HepG2 (cell line): Measurements from ENCODE around the gene UBE2S. TPM values are rescaled to one million over a fixed set of nuclear protein-coding genes. Genes with fewer than 3 reads are reported as not detected.

Experiments
- ATAC-seq: fragments of 200-7000 bp; cut with Tn5 transposase; 3 replicates; pipeline ENCODE4 v1.9.1; 2020; ENCODE audit warnings: mild to moderate bottlenecking, moderate library complexity
- BruUV-seq: library from RNA; stranded (reverse); fragments of 400-500 nt; replicated peaks from 2 replicates; lab custom pipeline; 2021; lab: Mats Ljungman, UMichigan
- CTCF ChIA-PET: fragments of 300-600 bp; formaldehyde crosslinking; extraction: SDS; loops from one replicate; lab custom pipeline; 2021; ENCODE audit warnings: low total read pairs, inconsistent platforms, low intra/inter-chr PET ratio; lab: Yijun Ruan, JAX
- POLR2A ChIA-PET: fragments of 350-600 bp; sonication (Branson Sonifier 250); formaldehyde crosslinking; loops from one replicate; lab custom pipeline; 2020; ENCODE audit warnings: antibody characterized with exemption, inconsistent platforms; lab: Yijun Ruan, JAX
- DNase-seq: peaks from one replicate; pipeline ENCODE4 v3.0.0-alpha.2; 2015; ENCODE audit warnings: low spot score
- FAIRE-seq: peaks from 3 replicates; lab custom pipeline; 2011; peaks lifted over from hg19 to GRCh38; lab: Jason Lieb, UNC
- H2AFZ ChIP-seq: one replicate; pipeline ENCODE4 v1.6.1; 2011; ENCODE audit warnings: low read length, inconsistent platforms
- H3K27ac ChIP-seq: fragments of 300-600 bp; 3 replicates; pipeline ENCODE4 v1.8.0; 2011; ENCODE audit warnings: mixed run types, mild to moderate bottlenecking, mixed read lengths, low read length, inconsistent platforms; ENCODE audit not compliant: insufficient read depth; ENCODE audit errors: extremely low read length
- H3K27me3 ChIP-seq, 2 experiments: fragments of 200-600 bp in 1 of 2; 2 replicates in 1 of 2; 3 replicates in 1 of 2; pipeline versions ENCODE4 v1.6.0 to v1.8.0; 2011; ENCODE audit warnings: low read length in 2 of 2, mild to moderate bottlenecking in 2 of 2, moderate library complexity in 2 of 2, inconsistent platforms in 1 of 2; ENCODE audit not compliant: insufficient read depth in 2 of 2, control insufficient read depth in 1 of 2
- H3K36me3 ChIP-seq, 2 experiments: fragments of 200-600 bp in 1 of 2; replicated peaks in 1 of 2; 2 replicates in 1 of 2; 3 replicates in 1 of 2; pipeline versions ENCODE4 v1.5.1 to v1.8.0; 2011; ENCODE audit warnings: low read length in 2 of 2, inconsistent platforms in 1 of 2; ENCODE audit not compliant: insufficient read depth in 2 of 2, control insufficient read depth in 1 of 2
- H3K4me1 ChIP-seq: 2 replicates; pipeline ENCODE4 v1.5.1; 2012; ENCODE audit warnings: low read length, inconsistent platforms; ENCODE audit not compliant: insufficient read depth
- H3K4me2 ChIP-seq: 2 replicates; pipeline ENCODE4 v1.6.0; 2011; ENCODE audit warnings: low read depth, low read length, inconsistent platforms
- H3K4me3 ChIP-seq, 3 experiments: fragments of 200-600 bp in 1 of 3; sonication (generic), shearing (Covaris generic) in 1 of 3; replicated peaks in 1 of 3; 2 replicates each; pipeline ENCODE4 v1.5.1; 2011 to 2016; ENCODE audit warnings: low read length in 3 of 3, inconsistent platforms in 2 of 3, low read depth in 2 of 3, mild to moderate bottlenecking in 2 of 3, control low read depth in 1 of 3, mixed read lengths in 1 of 3; ENCODE audit not compliant: insufficient read depth in 1 of 3
- H3K79me2 ChIP-seq: one replicate; pipeline ENCODE4 v1.6.1; 2011; ENCODE audit warnings: low read length, inconsistent platforms; ENCODE audit not compliant: insufficient read depth
- H3K9ac ChIP-seq: 2 replicates; pipeline ENCODE4 v1.6.0; 2011; ENCODE audit warnings: mild to moderate bottlenecking, low read depth, low read length, inconsistent platforms; ENCODE audit not compliant: insufficient read depth
- H3K9me3 ChIP-seq: 2 replicates; pipeline ENCODE4 v1.5.1; 2012; ENCODE audit warnings: mild to moderate bottlenecking, low read length
- H4K20me1 ChIP-seq: 2 replicates; pipeline ENCODE4 v1.6.0; 2011; ENCODE audit warnings: inconsistent platforms, mild to moderate bottlenecking, low read length, moderate library complexity; ENCODE audit not compliant: insufficient read depth
- FOXA1 ChIP-seq, 2 experiments: fragments of 450-650 bp in 1 of 2; sonication (generic) in 1 of 2; formaldehyde crosslinking in 1 of 2; IDR thresholded peaks; 2 replicates each; pipeline versions ENCODE4 v1.4.0 to v1.6.1; 2016 to 2020; ENCODE audit warnings: missing genetic modification reagents in 1 of 2
- ZC3H13 ChIP-seq: sonication (generic); formaldehyde crosslinking; IDR thresholded peaks from 2 replicates; pipeline ENCODE4 v1.8.1; 2023; ENCODE audit warnings: mild to moderate bottlenecking, missing genetic modification reagents, moderate library complexity
- ZFP1 ChIP-seq: IDR thresholded peaks from 2 replicates; pipeline ENCODE4 v1.6.1; 2016
- ZNF282 ChIP-seq: fragments of 450-650 bp; IDR thresholded peaks from 2 replicates; pipeline ENCODE4 v1.6.1; 2018; ENCODE audit not compliant: partially characterized antibody
- ZNF343 ChIP-seq: sonication (generic); formaldehyde crosslinking; IDR thresholded peaks from 2 replicates; pipeline ENCODE4 v1.4.0; 2020; ENCODE audit warnings: mild to moderate bottlenecking, missing genetic modification reagents
- ZNF709 ChIP-seq: sonication (generic); formaldehyde crosslinking; IDR thresholded peaks from 2 replicates; pipeline ENCODE4 v1.5.0; 2020; ENCODE audit warnings: mild to moderate bottlenecking, missing genetic modification reagents
- WGBS: methylation state at CpG from one replicate; pipeline ENCODE4 v1.1.6; 2017; ENCODE audit warnings: low lambda C conversion rate; 5-methylcytosine and 5-hydroxymethylcytosine counted together
- in situ Hi-C: cut with HindIII; loops from 2 replicates; pipeline ENCODE4 v1.10.0; 2017; ENCODE audit warnings: low pct_unique_long_range_greater_than_20kb; ENCODE audit not compliant: extremely low pct_ligation_motif_present
- intact Hi-C: fragments of 100-400 bp; cut with micrococcal nuclease; formaldehyde crosslinking; loops from one replicate; pipeline ENCODE4 v1.10.0; 2022; ENCODE audit not compliant: unreplicated experiment
- polyA plus RNA-seq, 8 experiments: library from polyadenylated mRNA; depleted of rRNA in 3 of 8; stranded (reverse) in 7 of 8; unstranded in 1 of 8; fragments of >200 nt; fragmentation: Illumina TruSeq in 4 of 8; extraction: Trizol in 4 of 8; gene quantifications; 2 replicates each; pipeline versions ENCODE4 v1.2.1 to v1.2.3, GENCODE V29; 2011 to 2016; ENCODE audit warnings: low read depth in 4 of 8, missing spikeins in 1 of 8, mixed read lengths in 1 of 8; ENCODE audit not compliant: insufficient read depth in 1 of 8
- total RNA-seq, 5 experiments: library from RNA; depleted of rRNA; stranded (reverse); fragments of >200 nt; fragmentation: Illumina TruSeq; extraction: Trizol; gene quantifications; 2 replicates each; pipeline ENCODE4 v1.2.3, GENCODE V29; 2016; ENCODE audit warnings: low read depth in 1 of 5
- TF ChIP-seq, protein P1 (sequence below): sonication (generic); formaldehyde crosslinking; IDR thresholded peaks from 2 replicates; pipeline ENCODE4 v1.5.0; 2020; ENCODE audit warnings: missing genetic modification reagents
- TF ChIP-seq, protein P2 (sequence below): sonication (generic); formaldehyde crosslinking; IDR thresholded peaks from 2 replicates; pipeline ENCODE4 v1.4.0; 2020; ENCODE audit warnings: missing genetic modification reagents, borderline replicate concordance

UBE2S gene
- total and polyA plus RNA-seq, 2 of the 13 experiments (the other 11 are each of a cell fraction or from before 2014, with no cell fraction given), result 32.2 to 39.3 TPM

DNA sequence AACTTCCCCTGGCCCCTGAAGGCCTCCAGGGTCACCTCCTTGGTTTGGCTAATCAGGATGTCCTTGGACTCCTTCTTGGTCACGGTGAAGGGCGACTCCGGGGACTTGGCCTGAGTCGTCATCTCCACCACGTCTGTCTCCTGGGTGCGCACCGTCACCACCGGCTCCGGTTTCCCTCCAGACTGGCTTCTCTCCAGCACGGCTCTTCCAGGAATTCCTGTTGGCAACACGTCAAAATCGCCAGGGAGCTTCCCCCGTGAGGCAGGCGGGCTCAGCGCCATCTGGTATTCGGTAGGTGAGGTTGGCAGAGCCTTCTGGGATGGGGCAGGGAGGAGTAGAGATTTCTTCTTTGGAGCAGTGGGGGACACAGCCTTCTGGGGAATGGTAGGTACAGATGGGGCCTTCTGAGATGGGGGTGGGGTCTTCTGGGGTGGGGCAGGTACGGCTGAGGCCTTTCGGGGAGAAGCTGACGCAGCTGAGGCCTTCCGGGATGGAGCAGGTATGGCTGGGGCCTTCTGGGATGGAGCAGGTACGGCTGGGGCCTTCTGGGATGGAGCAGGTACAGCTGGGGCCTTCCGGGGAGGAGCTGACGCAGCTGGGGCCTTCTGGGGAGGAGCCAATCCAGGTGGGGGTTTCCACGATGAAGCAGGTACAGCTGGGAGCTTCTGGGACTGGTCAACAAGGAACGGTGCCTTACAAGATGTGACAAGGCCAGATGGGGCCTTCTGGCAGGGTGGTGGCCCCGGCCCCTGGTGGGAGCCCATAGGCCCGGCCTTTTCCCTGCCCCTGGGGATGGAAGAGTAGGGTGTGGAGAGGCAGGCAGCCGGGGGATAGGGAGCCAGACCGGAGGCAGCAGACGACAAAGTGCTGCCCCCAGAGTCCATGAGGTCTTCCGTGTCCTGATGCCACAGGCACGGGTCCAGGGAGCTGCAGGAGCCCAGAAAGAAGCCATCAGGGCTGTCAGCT is 48.4 kb downstream of the UBE2S start (continued):
- TF ChIP-seq, protein P1, sequence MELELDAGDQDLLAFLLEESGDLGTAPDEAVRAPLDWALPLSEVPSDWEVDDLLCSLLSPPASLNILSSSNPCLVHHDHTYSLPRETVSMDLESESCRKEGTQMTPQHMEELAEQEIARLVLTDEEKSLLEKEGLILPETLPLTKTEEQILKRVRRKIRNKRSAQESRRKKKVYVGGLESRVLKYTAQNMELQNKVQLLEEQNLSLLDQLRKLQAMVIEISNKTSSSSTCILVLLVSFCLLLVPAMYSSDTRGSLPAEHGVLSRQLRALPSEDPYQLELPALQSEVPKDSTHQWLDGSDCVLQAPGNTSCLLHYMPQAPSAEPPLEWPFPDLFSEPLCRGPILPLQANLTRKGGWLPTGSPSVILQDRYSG (CRISPR knock-in tag), result no peak
- TF ChIP-seq ZNF709 (CRISPR knock-in tag), result no peak

DNA sequence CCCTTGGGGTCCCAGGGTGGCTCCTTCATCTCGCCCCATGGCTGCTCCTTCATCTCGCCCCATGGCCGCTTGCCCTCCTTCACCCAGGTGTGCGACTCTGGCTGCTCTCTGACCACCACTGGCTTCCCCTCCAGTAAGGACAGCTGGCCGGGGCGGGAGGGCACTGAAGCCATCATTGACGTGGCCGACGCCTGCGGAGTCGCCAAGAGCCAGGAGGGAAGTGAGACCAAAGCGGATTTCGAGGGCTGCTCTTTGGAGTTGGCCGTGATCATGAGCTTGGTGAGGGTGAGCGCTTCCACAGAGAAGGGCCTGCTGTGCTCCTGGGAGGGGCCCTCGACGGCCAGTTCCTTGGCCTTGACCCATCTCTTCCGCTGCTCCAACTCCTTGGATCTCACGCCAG is 49.1 kb downstream of the UBE2S start:
- Histone ChIP-seq H3K4me2 (no peak overlapping the region), H3K9me3 (no peaks in the 10 kb centered on the region), H3K27me3 (peaks cover 6 to 52% of the 10 kb centered on the region in 2 experiments), H3K79me2 (no peaks in the 10 kb centered on the region), H3K27ac (no peak overlapping the region), H2AFZ (no peak overlapping the region), H3K4me1 (peaks cover 14% of the 10 kb centered on the region), H3K4me3 (no peak overlapping the region), H3K36me3 (no peaks in the 10 kb centered on the region), H3K9ac (no peak overlapping the region)
- WGBS, result 46% methylated on average over 8 of the region's 19 CpGs
- DNase-seq (no peak), FAIRE-seq (no peak)
- no TSS peak for BruUV-seq
- intact Hi-C loops, result no loop called here
- POLR2A ChIA-PET, result interaction anchor here (1.1 kb wide), 1 partner anchor 10 kb away, joined by 3 read pairs; no protein-coding TSS in a partner anchor
- CTCF ChIA-PET, result no interaction called here
- TF ChIP-seq ZC3H13 (CRISPR knock-in tag) (no peak), ZNF282 (no peak), ZFP1 (CRISPR knock-in tag) (no peak), ZNF343 (CRISPR knock-in tag) (no peak), FOXA1 (IDR thresholded peaks at IDR 0.05) (no peak), FOXA1 (CRISPR knock-in tag; IDR thresholded peaks at IDR 0.05) (no peak)
- TF ChIP-seq, protein P2, sequence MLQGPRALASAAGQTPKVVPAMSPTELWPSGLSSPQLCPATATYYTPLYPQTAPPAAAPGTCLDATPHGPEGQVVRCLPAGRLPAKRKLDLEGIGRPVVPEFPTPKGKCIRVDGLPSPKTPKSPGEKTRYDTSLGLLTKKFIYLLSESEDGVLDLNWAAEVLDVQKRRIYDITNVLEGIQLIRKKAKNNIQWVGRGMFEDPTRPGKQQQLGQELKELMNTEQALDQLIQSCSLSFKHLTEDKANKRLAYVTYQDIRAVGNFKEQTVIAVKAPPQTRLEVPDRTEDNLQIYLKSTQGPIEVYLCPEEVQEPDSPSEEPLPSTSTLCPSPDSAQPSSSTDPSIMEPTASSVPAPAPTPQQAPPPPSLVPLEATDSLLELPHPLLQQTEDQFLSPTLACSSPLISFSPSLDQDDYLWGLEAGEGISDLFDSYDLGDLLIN, result no peak
- TF ChIP-seq, all 625 proteins: peak for 0
- in situ Hi-C loops, result no loop called here
- no peak for ATAC-seq
- H4K20me1 ChIP-seq, result 0 out of 2 replicates have a peak, but pooled peaks cover 4% of the 10 kb centered on the region
